ENCODE results near the gene SLIT3.

DNA sequence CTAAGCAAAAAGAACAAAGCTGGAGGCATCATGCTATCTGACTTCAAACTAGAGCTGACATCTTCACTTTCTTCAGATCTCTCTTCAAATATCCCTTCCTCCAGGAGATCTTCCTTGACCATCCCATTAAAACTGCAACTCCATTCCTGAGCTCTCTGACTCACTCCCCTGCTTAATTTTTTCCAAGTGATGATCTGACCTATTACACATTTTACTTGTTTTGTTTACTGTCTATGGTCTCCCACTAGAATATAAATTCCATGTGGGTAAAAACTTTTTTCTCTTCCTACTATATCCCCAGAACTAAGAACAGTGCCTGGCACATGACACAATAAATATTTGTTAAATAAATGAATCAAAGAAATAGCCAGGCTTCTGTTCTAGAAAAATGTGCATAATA lies 87.5 kb downstream of the SLIT3 start:
- TF ChIP-seq, protein P1, sequence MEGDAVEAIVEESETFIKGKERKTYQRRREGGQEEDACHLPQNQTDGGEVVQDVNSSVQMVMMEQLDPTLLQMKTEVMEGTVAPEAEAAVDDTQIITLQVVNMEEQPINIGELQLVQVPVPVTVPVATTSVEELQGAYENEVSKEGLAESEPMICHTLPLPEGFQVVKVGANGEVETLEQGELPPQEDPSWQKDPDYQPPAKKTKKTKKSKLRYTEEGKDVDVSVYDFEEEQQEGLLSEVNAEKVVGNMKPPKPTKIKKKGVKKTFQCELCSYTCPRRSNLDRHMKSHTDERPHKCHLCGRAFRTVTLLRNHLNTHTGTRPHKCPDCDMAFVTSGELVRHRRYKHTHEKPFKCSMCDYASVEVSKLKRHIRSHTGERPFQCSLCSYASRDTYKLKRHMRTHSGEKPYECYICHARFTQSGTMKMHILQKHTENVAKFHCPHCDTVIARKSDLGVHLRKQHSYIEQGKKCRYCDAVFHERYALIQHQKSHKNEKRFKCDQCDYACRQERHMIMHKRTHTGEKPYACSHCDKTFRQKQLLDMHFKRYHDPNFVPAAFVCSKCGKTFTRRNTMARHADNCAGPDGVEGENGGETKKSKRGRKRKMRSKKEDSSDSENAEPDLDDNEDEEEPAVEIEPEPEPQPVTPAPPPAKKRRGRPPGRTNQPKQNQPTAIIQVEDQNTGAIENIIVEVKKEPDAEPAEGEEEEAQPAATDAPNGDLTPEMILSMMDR (IDR thresholded peaks at IDR 0.05), result no peak
- no peak for TF ChIP-seq POLR2A (IDR thresholded peaks at IDR 0.05)
- TF ChIP-seq EP300 (IDR thresholded peaks at IDR 0.05), result no peak

Measured in stomach (tissue), 4 donors.